HepG2 (cell line): Measurements from ENCODE around the gene SLFN13. TPM values are rescaled to one million over a fixed set of nuclear protein-coding genes. Genes with fewer than 3 reads are reported as not detected.

Experiments used
- ATAC-seq: fragments of 200-7000 bp; cut with Tn5 transposase; 3 replicates; pipeline ENCODE4 v1.9.1; 2020; ENCODE audit warnings: mild to moderate bottlenecking, moderate library complexity
- BruUV-seq: library from RNA; stranded (reverse); fragments of 400-500 nt; replicated peaks from 2 replicates; lab custom pipeline; 2021; lab: Mats Ljungman, UMichigan
- CTCF ChIA-PET: fragments of 300-600 bp; formaldehyde crosslinking; extraction: SDS; loops from one replicate; lab custom pipeline; 2021; ENCODE audit warnings: low total read pairs, inconsistent platforms, low intra/inter-chr PET ratio; lab: Yijun Ruan, JAX
- POLR2A ChIA-PET: fragments of 350-600 bp; sonication (Branson Sonifier 250); formaldehyde crosslinking; loops from one replicate; lab custom pipeline; 2020; ENCODE audit warnings: antibody characterized with exemption, inconsistent platforms; lab: Yijun Ruan, JAX
- DNase-seq: peaks from one replicate; pipeline ENCODE4 v3.0.0-alpha.2; 2015; ENCODE audit warnings: low spot score
- FAIRE-seq: peaks from 3 replicates; lab custom pipeline; 2011; peaks lifted over from hg19 to GRCh38; lab: Jason Lieb, UNC
- H2AFZ ChIP-seq: one replicate; pipeline ENCODE4 v1.6.1; 2011; ENCODE audit warnings: low read length, inconsistent platforms
- H3K27ac ChIP-seq: fragments of 300-600 bp; 3 replicates; pipeline ENCODE4 v1.8.0; 2011; ENCODE audit warnings: mixed run types, mild to moderate bottlenecking, mixed read lengths, low read length, inconsistent platforms; ENCODE audit not compliant: insufficient read depth; ENCODE audit errors: extremely low read length
- H3K27me3 ChIP-seq, 2 experiments: fragments of 200-600 bp in 1 of 2; 2 replicates in 1 of 2; 3 replicates in 1 of 2; pipeline versions ENCODE4 v1.6.0 to v1.8.0; 2011; ENCODE audit warnings: low read length in 2 of 2, mild to moderate bottlenecking in 2 of 2, moderate library complexity in 2 of 2, inconsistent platforms in 1 of 2; ENCODE audit not compliant: insufficient read depth in 2 of 2, control insufficient read depth in 1 of 2
- H3K36me3 ChIP-seq, 2 experiments: fragments of 200-600 bp in 1 of 2; replicated peaks in 1 of 2; 2 replicates in 1 of 2; 3 replicates in 1 of 2; pipeline versions ENCODE4 v1.5.1 to v1.8.0; 2011; ENCODE audit warnings: low read length in 2 of 2, inconsistent platforms in 1 of 2; ENCODE audit not compliant: insufficient read depth in 2 of 2, control insufficient read depth in 1 of 2
- H3K4me1 ChIP-seq: 2 replicates; pipeline ENCODE4 v1.5.1; 2012; ENCODE audit warnings: low read length, inconsistent platforms; ENCODE audit not compliant: insufficient read depth
- H3K4me2 ChIP-seq: 2 replicates; pipeline ENCODE4 v1.6.0; 2011; ENCODE audit warnings: low read depth, low read length, inconsistent platforms
- H3K4me3 ChIP-seq, 3 experiments: fragments of 200-600 bp in 1 of 3; sonication (generic), shearing (Covaris generic) in 1 of 3; replicated peaks in 1 of 3; 2 replicates each; pipeline ENCODE4 v1.5.1; 2011 to 2016; ENCODE audit warnings: low read length in 3 of 3, inconsistent platforms in 2 of 3, low read depth in 2 of 3, mild to moderate bottlenecking in 2 of 3, control low read depth in 1 of 3, mixed read lengths in 1 of 3; ENCODE audit not compliant: insufficient read depth in 1 of 3
- H3K79me2 ChIP-seq: one replicate; pipeline ENCODE4 v1.6.1; 2011; ENCODE audit warnings: low read length, inconsistent platforms; ENCODE audit not compliant: insufficient read depth
- H3K9ac ChIP-seq: 2 replicates; pipeline ENCODE4 v1.6.0; 2011; ENCODE audit warnings: mild to moderate bottlenecking, low read depth, low read length, inconsistent platforms; ENCODE audit not compliant: insufficient read depth
- H3K9me3 ChIP-seq: 2 replicates; pipeline ENCODE4 v1.5.1; 2012; ENCODE audit warnings: mild to moderate bottlenecking, low read length
- H4K20me1 ChIP-seq: 2 replicates; pipeline ENCODE4 v1.6.0; 2011; ENCODE audit warnings: inconsistent platforms, mild to moderate bottlenecking, low read length, moderate library complexity; ENCODE audit not compliant: insufficient read depth
- CAMTA2 ChIP-seq: sonication (generic); formaldehyde crosslinking; IDR thresholded peaks from 2 replicates; pipeline ENCODE4 v1.4.0; 2020; ENCODE audit warnings: mild to moderate bottlenecking, missing genetic modification reagents, borderline replicate concordance
- CBX1 ChIP-seq: IDR thresholded peaks from one replicate; pipeline ENCODE4 v1.6.1; 2016; ENCODE audit warnings: antibody characterized with exemption, low read depth
- HDAC6 ChIP-seq: fragments of 200-600 bp; sonication (generic); IDR thresholded peaks from 2 replicates; pipeline ENCODE4 v1.7.0; 2017; ENCODE audit warnings: mild to moderate bottlenecking, antibody characterized with exemption, low read length, low read depth
- KDM2A ChIP-seq: sonication (generic); formaldehyde crosslinking; IDR thresholded peaks from 2 replicates; pipeline ENCODE4 v1.4.0; 2020; ENCODE audit warnings: low read depth, missing genetic modification reagents, borderline replicate concordance
- MBNL3 ChIP-seq: fragments of 250-450 bp; sonication (Bioruptor Pico); conservative IDR thresholded peaks from 2 replicates; pipeline ENCODE4 v1.8.0; 2022; ENCODE audit warnings: mild to moderate bottlenecking, inconsistent platforms
- NKX3-1 ChIP-seq: sonication (generic); formaldehyde crosslinking; IDR thresholded peaks from 2 replicates; pipeline ENCODE4 v1.5.0; 2020; ENCODE audit warnings: missing genetic modification reagents
- POGK ChIP-seq: sonication (generic); formaldehyde crosslinking; conservative IDR thresholded peaks from 2 replicates; pipeline ENCODE4 v1.8.0; 2022; ENCODE audit warnings: mild to moderate bottlenecking, moderate library complexity, missing genetic modification reagents
- RXRA ChIP-seq: sonication (generic); formaldehyde crosslinking; IDR thresholded peaks from 2 replicates; pipeline ENCODE4 v1.5.1; 2020; ENCODE audit warnings: missing genetic modification reagents
- SSRP1 ChIP-seq: IDR thresholded peaks from 2 replicates; pipeline ENCODE4 v1.6.1; 2016; ENCODE audit warnings: control low read depth
- ZC3H4 ChIP-seq: sonication (generic); formaldehyde crosslinking; IDR thresholded peaks from 2 replicates; pipeline ENCODE4 v1.4.0; 2020; ENCODE audit warnings: missing genetic modification reagents, borderline replicate concordance
- ZNF263 ChIP-seq: sonication (generic); formaldehyde crosslinking; IDR thresholded peaks from 2 replicates; pipeline ENCODE4 v1.4.0; 2020; ENCODE audit warnings: missing genetic modification reagents
- ZNF614 ChIP-seq: IDR thresholded peaks from 2 replicates; pipeline ENCODE4 v1.6.1; 2018; ENCODE audit warnings: missing biosample characterization, missing genetic modification reagents, inconsistent platforms, borderline replicate concordance
- ZNF703 ChIP-seq: sonication (generic); formaldehyde crosslinking; IDR thresholded peaks from 2 replicates; pipeline ENCODE4 v1.5.1; 2020; ENCODE audit warnings: missing genetic modification reagents, mild to moderate bottlenecking, moderate library complexity, borderline replicate concordance
- WGBS: methylation state at CpG from one replicate; pipeline ENCODE4 v1.1.6; 2017; ENCODE audit warnings: low lambda C conversion rate; 5-methylcytosine and 5-hydroxymethylcytosine counted together
- in situ Hi-C: cut with HindIII; loops from 2 replicates; pipeline ENCODE4 v1.10.0; 2017; ENCODE audit warnings: low pct_unique_long_range_greater_than_20kb; ENCODE audit not compliant: extremely low pct_ligation_motif_present
- intact Hi-C: fragments of 100-400 bp; cut with micrococcal nuclease; formaldehyde crosslinking; loops from one replicate; pipeline ENCODE4 v1.10.0; 2022; ENCODE audit not compliant: unreplicated experiment
- polyA plus RNA-seq, 8 experiments: library from polyadenylated mRNA; depleted of rRNA in 3 of 8; stranded (reverse) in 7 of 8; unstranded in 1 of 8; fragments of >200 nt; fragmentation: Illumina TruSeq in 4 of 8; extraction: Trizol in 4 of 8; gene quantifications; 2 replicates each; pipeline versions ENCODE4 v1.2.1 to v1.2.3, GENCODE V29; 2011 to 2016; ENCODE audit warnings: low read depth in 4 of 8, missing spikeins in 1 of 8, mixed read lengths in 1 of 8; ENCODE audit not compliant: insufficient read depth in 1 of 8
- total RNA-seq, 5 experiments: library from RNA; depleted of rRNA; stranded (reverse); fragments of >200 nt; fragmentation: Illumina TruSeq; extraction: Trizol; gene quantifications; 2 replicates each; pipeline ENCODE4 v1.2.3, GENCODE V29; 2016; ENCODE audit warnings: low read depth in 1 of 5
- TF ChIP-seq, protein P1 (sequence below): sonication (generic); formaldehyde crosslinking; IDR thresholded peaks from 2 replicates; pipeline ENCODE4 v1.4.0; 2020; ENCODE audit warnings: mild to moderate bottlenecking, missing genetic modification reagents

The SLFN13 gene
- total and polyA plus RNA-seq, 2 of the 13 experiments (the other 11 are each of a cell fraction or from before 2014, with no cell fraction given): 0.18 TPM; not detected in 1

GRCh38 chr17:35467824-35468223, 19.3 kb upstream of the SLFN13 start:
- Histone ChIP-seq H3K4me2 (no peak overlapping the region), H2AFZ (no peak overlapping the region), H3K9me3 (no peaks in the 10 kb centered on the region), H3K4me1 (no peaks in the 10 kb centered on the region), H4K20me1 (no peaks in the 10 kb centered on the region), H3K36me3 (no peaks in the 10 kb centered on the region), H3K4me3 (no peak overlapping the region), H3K79me2 (no peaks in the 10 kb centered on the region), H3K27me3 (peaks cover 0 to 9% of the 10 kb centered on the region in 2 experiments; a peak in 1 of 5 replicates), H3K27ac (no peak overlapping the region), H3K9ac (no peak overlapping the region)
- CTCF ChIA-PET: no interaction called here
- no peak for TF ChIP-seq ZC3H4 (CRISPR knock-in tag)
- TF ChIP-seq HDAC6: no peak
- no peak for TF ChIP-seq NKX3-1
- no peak for TF ChIP-seq RXRA (CRISPR knock-in tag)
- TF ChIP-seq SSRP1: no peak
- no peak for TF ChIP-seq ZNF614 (CRISPR knock-in tag)
- TF ChIP-seq ZNF703 (CRISPR knock-in tag): no peak
- TF ChIP-seq CAMTA2 (CRISPR knock-in tag): no peak
- no peak for TF ChIP-seq POGK (CRISPR knock-in tag)
- TF ChIP-seq ZNF263 (CRISPR knock-in tag): no peak
- TF ChIP-seq, protein P1, sequence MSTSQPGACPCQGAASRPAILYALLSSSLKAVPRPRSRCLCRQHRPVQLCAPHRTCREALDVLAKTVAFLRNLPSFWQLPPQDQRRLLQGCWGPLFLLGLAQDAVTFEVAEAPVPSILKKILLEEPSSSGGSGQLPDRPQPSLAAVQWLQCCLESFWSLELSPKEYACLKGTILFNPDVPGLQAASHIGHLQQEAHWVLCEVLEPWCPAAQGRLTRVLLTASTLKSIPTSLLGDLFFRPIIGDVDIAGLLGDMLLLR: no peak
- TF ChIP-seq CBX1: no peak
- no peak for TF ChIP-seq MBNL3 (CRISPR knock-in tag)
- TF ChIP-seq KDM2A: no peak
- 2% methylated on average over 4 of the region's 4 CpGs for whole genome bisulfite sequencing
- no peak for FAIRE-seq
- no TSS peak for BruUV-seq
- POLR2A ChIA-PET: no interaction called here
- ATAC-seq: no peak
- intact Hi-C loops: no loop called here
- in situ Hi-C loops: no loop called here
- no peak for DNase-seq
